A549 (cell line): ENCODE data around the gene MRTFB. TPM values are rescaled to one million over a fixed set of nuclear protein-coding genes. Genes with fewer than 3 reads are reported as not detected.

ENCODE experiments used
- ATAC-seq, 2 experiments: fragments of 200-7000 bp in 1 of 2; fragments of >200 bp in 1 of 2; cut with Nextera tagmentation in 1 of 2; cut with Tn5 transposase in 1 of 2; 3 replicates each; pipeline versions ENCODE4 v1.8.0 to v1.9.1; 2018 to 2020; ENCODE audit warnings: mild to moderate bottlenecking in 1 of 2, moderate library complexity in 1 of 2
- CTCF ChIA-PET: fragments of 300-600 bp; sonication (Branson Sonifier 250); formaldehyde crosslinking; extraction: SDS; loops from one replicate; lab custom pipeline; 2021; ENCODE audit warnings: antibody characterized with exemption, inconsistent platforms; lab: Yijun Ruan, JAX
- POLR2A ChIA-PET: fragments of 350-600 bp; formaldehyde crosslinking; extraction: SDS; loops from one replicate; lab custom pipeline; 2021; ENCODE audit warnings: antibody characterized with exemption, inconsistent platforms; lab: Yijun Ruan, JAX
- DNase-seq, 2 experiments: peaks; one replicate each; pipeline versions ENCODE4 v3.0.0 to v3.0.0-alpha.2; 2011 to 2016; ENCODE audit warnings: low read depth in 1 of 2, low spot score in 1 of 2
- FAIRE-seq: peaks from 2 replicates; lab custom pipeline; 2011; peaks lifted over from hg19 to GRCh38; lab: Jason Lieb, UNC
- H3K27ac ChIP-seq, 2 experiments: fragments of >200 bp; sonication (Bioruptor Twin); formaldehyde crosslinking; 3 replicates each; pipeline ENCODE4 v1.5.1; 2016 to 2017
- H3K4me1 ChIP-seq: fragments of >200 bp; sonication (Bioruptor Twin); formaldehyde crosslinking; 3 replicates; pipeline ENCODE4 v1.6.1; 2016
- H3K4me2 ChIP-seq: fragments of >200 bp; sonication (Bioruptor Twin); formaldehyde crosslinking; 3 replicates; pipeline ENCODE4 v1.6.1; 2016
- H3K4me3 ChIP-seq: fragments of >200 bp; sonication (Bioruptor Twin); formaldehyde crosslinking; 3 replicates; pipeline ENCODE4 v1.5.1; 2016
- H3K9me3 ChIP-seq: fragments of >200 bp; sonication (Bioruptor Twin); formaldehyde crosslinking; 3 replicates; pipeline ENCODE4 v1.6.1; 2016
- CBX8 ChIP-seq: fragments of 200-600 bp; sonication (generic); IDR thresholded peaks from 2 replicates; pipeline ENCODE4 v1.6.1; 2016
- CHD4 ChIP-seq: fragments of 200-600 bp; sonication (generic); IDR thresholded peaks from 2 replicates; pipeline ENCODE4 v1.6.1; 2016; ENCODE audit warnings: antibody characterized with exemption, mild to moderate bottlenecking, borderline replicate concordance
- EHMT2 ChIP-seq: fragments of 200-600 bp; sonication (generic); IDR thresholded peaks from 2 replicates; pipeline ENCODE4 v1.6.1; 2016; ENCODE audit warnings: antibody characterized with exemption, low read depth, mild to moderate bottlenecking, moderate library complexity
- FOSB ChIP-seq: fragments of 250-450 bp; sonication (Bioruptor Pico); IDR thresholded peaks from 2 replicates; pipeline ENCODE4 v1.5.0; 2020; ENCODE audit warnings: mild to moderate bottlenecking, moderate library complexity
- HEYL ChIP-seq: fragments of 250-450 bp; sonication (Bioruptor Pico); IDR thresholded peaks from 2 replicates; pipeline ENCODE4 v1.8.0; 2021; ENCODE audit warnings: mild to moderate bottlenecking, moderate library complexity
- HOXB13 ChIP-seq: fragments of 250-450 bp; sonication (Bioruptor Pico); IDR thresholded peaks from 2 replicates; pipeline ENCODE4 v1.5.0; 2020; ENCODE audit warnings: low read depth, mild to moderate bottlenecking, moderate library complexity
- KDM1A ChIP-seq: fragments of 200-600 bp; sonication (generic); IDR thresholded peaks from 2 replicates; pipeline ENCODE4 v1.6.1; 2016; ENCODE audit warnings: low read depth, mild to moderate bottlenecking
- KDM5A ChIP-seq: fragments of 200-600 bp; sonication (generic); IDR thresholded peaks from 2 replicates; pipeline ENCODE4 v1.6.1; 2016; ENCODE audit warnings: antibody characterized with exemption, mild to moderate bottlenecking
- NPAS2 ChIP-seq: fragments of 250-450 bp; sonication (Bioruptor Pico); IDR thresholded peaks from 2 replicates; pipeline ENCODE4 v1.8.0; 2022; ENCODE audit warnings: mild to moderate bottlenecking, moderate library complexity, borderline replicate concordance
- PBX3 ChIP-seq: IDR thresholded peaks from 2 replicates; pipeline ENCODE4 v1.6.1; 2012
- POLR2A ChIP-seq: IDR thresholded peaks from 2 replicates; pipeline ENCODE4 v1.6.1; 2012; ENCODE audit warnings: mild to moderate bottlenecking, low read length
- POLR2AphosphoS2 ChIP-seq: conservative IDR thresholded peaks from 2 replicates; pipeline ENCODE4 v1.6.1; 2012; ENCODE audit warnings: low read length, improper control_type of control experiment, inconsistent platforms
- RAD21 ChIP-seq, 2 experiments: fragments of >200 bp in 1 of 2; sonication (Bioruptor Twin) in 1 of 2; formaldehyde crosslinking in 1 of 2; IDR thresholded peaks in 1 of 2; conservative IDR thresholded peaks in 1 of 2; 2 replicates in 1 of 2; 3 replicates in 1 of 2; pipeline ENCODE4 v1.6.1; 2012 to 2018; ENCODE audit warnings: inconsistent platforms in 1 of 2
- REST ChIP-seq: fragments of 200-600 bp; sonication (generic); IDR thresholded peaks from 2 replicates; pipeline ENCODE4 v1.6.1; 2016; ENCODE audit warnings: antibody characterized with exemption, mild to moderate bottlenecking, moderate library complexity
- TP53 ChIP-seq: fragments of 250-450 bp; sonication (Bioruptor Pico); IDR thresholded peaks from 2 replicates; pipeline ENCODE4 v1.5.0; 2021; ENCODE audit warnings: mild to moderate bottlenecking, moderate library complexity
- USF2 ChIP-seq: fragments of 450-650 bp; IDR thresholded peaks from 2 replicates; pipeline ENCODE4 v1.6.1; 2014; ENCODE audit warnings: antibody characterized with exemption
- ZNF302 ChIP-seq: fragments of 250-450 bp; sonication (Bioruptor Pico); IDR thresholded peaks from 2 replicates; pipeline ENCODE4 v1.9.0; 2021; ENCODE audit warnings: inconsistent platforms, mild to moderate bottlenecking, moderate library complexity
- ZSCAN20 ChIP-seq: fragments of 250-450 bp; sonication (Bioruptor Pico); IDR thresholded peaks from 2 replicates; pipeline ENCODE4 v1.8.0; 2022; ENCODE audit warnings: mild to moderate bottlenecking, moderate library complexity
- WGBS: methylation state at CpG from one replicate; pipeline ENCODE4 v1.1.6; 2017; ENCODE audit errors: missing lambda C conversion rate; 5-methylcytosine and 5-hydroxymethylcytosine counted together
- polyA plus RNA-seq, 4 experiments: library from polyadenylated mRNA; depleted of rRNA in 3 of 4; stranded (reverse); fragments of >200 nt; fragmentation: RNase III in 1 of 4; extraction: RNeasy Plus Mini Kit Qiagen cat#74134 plus additional on column Dnase treatment in 1 of 4; gene quantifications; 2 replicates in 3 of 4; 3 replicates in 1 of 4; pipeline ENCODE4 v1.2.3, GENCODE V29; 2011 to 2017
- TF ChIP-seq, protein P1 (sequence below): fragments of >200 bp; sonication (Bioruptor Twin); formaldehyde crosslinking; IDR thresholded peaks from 2 replicates; pipeline ENCODE4 v1.6.1; 2016
- TF ChIP-seq, protein P2 (sequence below): fragments of 150-350 bp; IDR thresholded peaks from 2 replicates; pipeline ENCODE4 v1.6.1; 2014; ENCODE audit warnings: low read depth, mild to moderate bottlenecking, low read length
- TF ChIP-seq, protein P3 (sequence below): fragments of >200 bp; sonication (Bioruptor Twin); formaldehyde crosslinking; IDR thresholded peaks from 3 replicates; pipeline ENCODE4 v1.6.1; 2016
- TF ChIP-seq, protein P4 (sequence below): fragments of >200 bp; sonication (Bioruptor Twin); formaldehyde crosslinking; IDR thresholded peaks from 3 replicates; pipeline ENCODE4 v1.5.1; 2016
- TF ChIP-seq, protein P5 (sequence below): fragments of 250-450 bp; sonication (Bioruptor Pico); IDR thresholded peaks from 2 replicates; pipeline ENCODE4 v1.5.0; 2021; ENCODE audit warnings: mild to moderate bottlenecking, moderate library complexity, borderline replicate concordance

The MRTFB gene
- polyA plus RNA-seq, 2 of the 4 experiments (the other 2 are of a cell fraction): 13.7 to 24.2 TPM

- ChIA-PET CTCF (interaction anchor here (0.9 kb wide), 1 partner anchor 301 kb away, joined by 3 read pairs; no protein-coding TSS in a partner anchor), POLR2A (no interaction called here)
- WGBS: 89% methylated on average over 3 of the region's 3 CpGs
- DNase-seq (no peak), FAIRE-seq (no peak), ATAC-seq (no peak)
- Histone ChIP-seq H3K4me2 (no peak overlapping the region), H3K27ac (no peak overlapping the region), H3K9me3 (peaks cover 12% of the 10 kb centered on the region; the same call in 2 of the 3 replicates), H3K4me3 (no peak overlapping the region), H3K4me1 (no peaks in the 10 kb centered on the region)
- TF ChIP-seq, protein P1, sequence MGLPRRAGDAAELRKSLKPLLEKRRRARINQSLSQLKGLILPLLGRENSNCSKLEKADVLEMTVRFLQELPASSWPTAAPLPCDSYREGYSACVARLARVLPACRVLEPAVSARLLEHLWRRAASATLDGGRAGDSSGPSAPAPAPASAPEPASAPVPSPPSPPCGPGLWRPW: no peak
- TF ChIP-seq EHMT2 (no peak), NPAS2 (no peak), POLR2AphosphoS2 (no peak), TP53 (CRISPR knock-in tag) (no peak), USF2 (no peak), POLR2A (no peak), HOXB13 (no peak)
- TF ChIP-seq, protein P2, sequence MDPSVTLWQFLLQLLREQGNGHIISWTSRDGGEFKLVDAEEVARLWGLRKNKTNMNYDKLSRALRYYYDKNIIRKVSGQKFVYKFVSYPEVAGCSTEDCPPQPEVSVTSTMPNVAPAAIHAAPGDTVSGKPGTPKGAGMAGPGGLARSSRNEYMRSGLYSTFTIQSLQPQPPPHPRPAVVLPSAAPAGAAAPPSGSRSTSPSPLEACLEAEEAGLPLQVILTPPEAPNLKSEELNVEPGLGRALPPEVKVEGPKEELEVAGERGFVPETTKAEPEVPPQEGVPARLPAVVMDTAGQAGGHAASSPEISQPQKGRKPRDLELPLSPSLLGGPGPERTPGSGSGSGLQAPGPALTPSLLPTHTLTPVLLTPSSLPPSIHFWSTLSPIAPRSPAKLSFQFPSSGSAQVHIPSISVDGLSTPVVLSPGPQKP: no peak
Measured at GRCh38 chr16:14225457-14225856, 154.3 kb downstream of the MRTFB start.

DNA sequence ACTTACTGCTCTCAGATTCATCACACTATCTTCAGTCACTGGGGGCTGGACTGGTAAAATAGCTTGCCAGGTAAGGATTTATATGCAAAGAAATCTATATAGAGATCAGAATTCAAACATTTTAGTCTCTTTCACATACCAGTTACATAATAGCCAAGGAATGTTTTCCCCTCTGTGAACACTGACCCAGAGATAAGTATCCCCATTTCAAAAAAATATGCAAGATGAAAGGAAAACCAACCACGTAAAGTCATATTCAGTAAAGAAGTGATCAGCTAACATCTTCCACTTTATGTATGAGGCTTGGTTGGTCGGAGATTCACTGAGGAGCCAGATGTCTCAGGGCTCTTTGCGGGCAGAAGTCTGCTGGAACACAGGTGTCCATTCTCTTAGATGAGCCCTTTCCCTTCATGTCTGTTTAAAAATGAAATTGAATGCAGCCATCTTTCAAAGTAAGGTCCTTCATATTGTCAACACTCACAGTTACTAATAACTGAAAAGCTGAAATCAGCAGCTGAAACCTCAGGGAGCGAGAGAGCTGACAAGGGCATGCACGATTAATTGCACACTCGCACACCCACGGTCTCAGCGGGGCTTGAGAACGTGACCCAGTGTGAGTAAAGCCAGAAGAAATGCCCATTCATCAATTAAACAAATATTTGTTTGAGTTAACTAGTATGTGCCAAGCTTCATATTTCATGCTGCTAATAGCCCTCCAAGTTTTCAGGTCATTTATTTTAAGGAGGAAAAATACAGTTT is 161.2 kb downstream of the MRTFB start:
- no peak overlapping the region for H3K4me3 ChIP-seq
- H3K27ac ChIP-seq: no peak overlapping the region
- FAIRE-seq (no peak), ATAC-seq (no peak), DNase-seq (no peak)
- 86% methylated on average over 9 of the region's 9 CpGs for WGBS
- no peaks in the 10 kb centered on the region for H3K4me1 ChIP-seq
- ChIA-PET POLR2A (no interaction called here), CTCF (interaction anchor here (1.0 to 1.7 kb wide), 3 partner anchors 18 to 313 kb away, joined by 3 to 6 read pairs (median 3); no protein-coding TSS in a partner anchor)
- no peak overlapping the region for H3K4me2 ChIP-seq
- no peaks in the 10 kb centered on the region for H3K9me3 ChIP-seq
- TF ChIP-seq ZNF302: no peak
- no peak for TF ChIP-seq KDM5A
- TF ChIP-seq NPAS2: no peak
- TF ChIP-seq PBX3: no peak
- TF ChIP-seq TP53 (CRISPR knock-in tag): no peak
- TF ChIP-seq CBX8: no peak
- no peak for TF ChIP-seq HEYL (CRISPR knock-in tag)
- TF ChIP-seq, protein P3, sequence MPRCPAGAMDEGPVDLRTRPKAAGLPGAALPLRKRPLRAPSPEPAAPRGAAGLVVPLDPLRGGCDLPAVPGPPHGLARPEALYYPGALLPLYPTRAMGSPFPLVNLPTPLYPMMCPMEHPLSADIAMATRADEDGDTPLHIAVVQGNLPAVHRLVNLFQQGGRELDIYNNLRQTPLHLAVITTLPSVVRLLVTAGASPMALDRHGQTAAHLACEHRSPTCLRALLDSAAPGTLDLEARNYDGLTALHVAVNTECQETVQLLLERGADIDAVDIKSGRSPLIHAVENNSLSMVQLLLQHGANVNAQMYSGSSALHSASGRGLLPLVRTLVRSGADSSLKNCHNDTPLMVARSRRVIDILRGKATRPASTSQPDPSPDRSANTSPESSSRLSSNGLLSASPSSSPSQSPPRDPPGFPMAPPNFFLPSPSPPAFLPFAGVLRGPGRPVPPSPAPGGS: no peak
- TF ChIP-seq, protein P4, sequence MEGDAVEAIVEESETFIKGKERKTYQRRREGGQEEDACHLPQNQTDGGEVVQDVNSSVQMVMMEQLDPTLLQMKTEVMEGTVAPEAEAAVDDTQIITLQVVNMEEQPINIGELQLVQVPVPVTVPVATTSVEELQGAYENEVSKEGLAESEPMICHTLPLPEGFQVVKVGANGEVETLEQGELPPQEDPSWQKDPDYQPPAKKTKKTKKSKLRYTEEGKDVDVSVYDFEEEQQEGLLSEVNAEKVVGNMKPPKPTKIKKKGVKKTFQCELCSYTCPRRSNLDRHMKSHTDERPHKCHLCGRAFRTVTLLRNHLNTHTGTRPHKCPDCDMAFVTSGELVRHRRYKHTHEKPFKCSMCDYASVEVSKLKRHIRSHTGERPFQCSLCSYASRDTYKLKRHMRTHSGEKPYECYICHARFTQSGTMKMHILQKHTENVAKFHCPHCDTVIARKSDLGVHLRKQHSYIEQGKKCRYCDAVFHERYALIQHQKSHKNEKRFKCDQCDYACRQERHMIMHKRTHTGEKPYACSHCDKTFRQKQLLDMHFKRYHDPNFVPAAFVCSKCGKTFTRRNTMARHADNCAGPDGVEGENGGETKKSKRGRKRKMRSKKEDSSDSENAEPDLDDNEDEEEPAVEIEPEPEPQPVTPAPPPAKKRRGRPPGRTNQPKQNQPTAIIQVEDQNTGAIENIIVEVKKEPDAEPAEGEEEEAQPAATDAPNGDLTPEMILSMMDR: no peak
- no peak for TF ChIP-seq RAD21 (conservative IDR thresholded peaks at IDR 0.05 in 1 of 2, IDR thresholded peaks at IDR 0.05 in 1 of 2)
- no peak for TF ChIP-seq KDM1A
- TF ChIP-seq CHD4: no peak
- TF ChIP-seq ZSCAN20 (CRISPR knock-in tag): no peak
- TF ChIP-seq FOSB (CRISPR knock-in tag): no peak
- TF ChIP-seq, protein P5, sequence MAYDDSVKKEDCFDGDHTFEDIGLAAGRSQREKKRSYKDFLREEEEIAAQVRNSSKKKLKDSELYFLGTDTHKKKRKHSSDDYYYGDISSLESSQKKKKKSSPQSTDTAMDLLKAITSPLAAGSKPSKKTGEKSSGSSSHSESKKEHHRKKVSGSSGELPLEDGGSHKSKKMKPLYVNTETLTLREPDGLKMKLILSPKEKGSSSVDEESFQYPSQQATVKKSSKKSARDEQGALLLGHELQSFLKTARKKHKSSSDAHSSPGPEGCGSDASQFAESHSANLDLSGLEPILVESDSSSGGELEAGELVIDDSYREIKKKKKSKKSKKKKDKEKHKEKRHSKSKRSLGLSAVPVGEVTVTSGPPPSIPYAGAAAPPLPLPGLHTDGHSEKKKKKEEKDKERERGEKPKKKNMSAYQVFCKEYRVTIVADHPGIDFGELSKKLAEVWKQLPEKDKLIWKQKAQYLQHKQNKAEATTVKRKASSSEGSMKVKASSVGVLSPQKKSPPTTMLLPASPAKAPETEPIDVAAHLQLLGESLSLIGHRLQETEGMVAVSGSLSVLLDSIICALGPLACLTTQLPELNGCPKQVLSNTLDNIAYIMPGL (CRISPR knock-in tag): no peak
- TF ChIP-seq REST: no peak
- TF ChIP-seq POLR2AphosphoS2: no peak
